Measurements from ENCODE around the gene PITPNM3. TPM values are rescaled to one million over a fixed set of nuclear protein-coding genes. Genes with fewer than 3 reads are reported as not detected.
A peak's percentile ranks its signal among the peaks of the same experiment; 100 is the strongest.

The PITPNM3 gene
- total RNA-seq, 5 donors from 2014 or later (not counting 1 experiment from before 2014, with no cell fraction given) = 0.20 to 0.98 (median 0.61) TPM

DNA sequence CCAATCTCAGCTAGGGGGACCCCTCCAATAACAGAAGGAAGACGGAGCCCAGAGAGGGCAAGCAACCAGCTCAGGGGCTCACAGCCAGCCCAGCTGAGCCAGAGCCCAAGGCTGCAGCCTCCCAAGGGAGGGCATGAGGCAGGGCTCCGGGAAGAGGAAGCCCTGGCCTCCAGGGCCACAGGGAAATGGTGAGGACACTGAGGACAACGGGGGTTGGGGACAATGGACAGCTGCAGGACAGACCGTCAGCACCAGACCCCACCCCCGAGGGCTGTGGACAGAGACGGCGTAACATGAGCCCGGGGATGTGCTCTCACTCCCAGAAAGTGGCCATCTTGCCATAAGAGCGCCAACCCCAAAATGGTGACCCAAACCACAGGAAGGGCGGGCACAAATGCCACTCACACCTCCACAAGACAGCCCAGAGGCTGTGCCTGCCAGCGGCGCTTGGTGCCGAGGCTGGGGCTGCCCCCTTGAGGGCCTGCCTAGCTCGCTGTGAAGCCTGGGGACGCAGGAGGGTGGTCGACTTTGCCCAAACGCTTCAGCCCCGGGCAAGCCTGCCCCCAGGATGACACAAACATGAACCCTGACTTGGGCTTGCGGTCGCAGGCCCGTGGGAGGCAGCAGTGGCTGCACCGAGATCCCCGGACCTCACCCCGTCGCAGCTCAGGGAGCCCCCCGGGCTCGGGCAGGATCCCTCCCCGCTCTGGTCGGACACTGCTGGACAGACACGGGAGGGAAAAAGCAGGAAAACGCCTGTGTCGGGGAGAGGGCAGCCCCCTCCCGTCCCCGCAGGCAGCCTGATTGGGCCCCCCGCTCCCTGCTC is 101.6 kb downstream of the PITPNM3 start:
- peak overlapping the region; percentile 28 for H3K27ac ChIP-seq (ENCODE audit: low read length)
- no peaks in the 10 kb centered on the region for H3K36me3 ChIP-seq (ENCODE audit: control insufficient read depth in 2 of 2, extremely low read depth in 1 of 2, insufficient read depth in 1 of 2, low read length in 1 of 2)
- H3K4me3 ChIP-seq (ENCODE audit: control insufficient read depth in 1 of 2, extremely low read depth in 1 of 2, low read length in 1 of 2) = peak overlapping the region; percentile 10 to 35
- peaks cover 0 to 16% of the 10 kb centered on the region in 2 experiments for H3K4me1 ChIP-seq (ENCODE audit: control insufficient read depth in 1 of 2, extremely low read depth in 1 of 2, insufficient read depth in 2 of 2, low read length in 2 of 2)
- ChIA-PET CTCF (interaction anchor here in 1 of 2 donors (1.0 kb wide), 1 partner anchor 20 kb away, joined by 4 read pairs; the partner anchor contains the start of gene AIPL1), POLR2A (no interaction called here)
- Mint-ChIP-seq H3K27ac (peak overlapping the region; percentile 65 to 79), H3K27me3 (no peaks in the 10 kb centered on the region), H3K4me1 (peaks cover 11 to 24% (median 23%) of the 10 kb centered on the region in 3 donors), H3K36me3 (no peaks in the 10 kb centered on the region), H3K4me3 (peak overlapping the region in 2 of 3 donors; percentile 44 to 68), H3K9me3 (no peaks in the 10 kb centered on the region)
- DNase-seq = peak in 1 of 35 experiments; percentile 9
- H3K27me3 ChIP-seq (replicated peaks in 1 of 2; ENCODE audit: control insufficient read depth in 2 of 2, extremely low read depth in 1 of 2, insufficient read depth in 2 of 2, low read length in 1 of 2) = peaks cover 0 to 18% of the 10 kb centered on the region in 2 experiments
- ATAC-seq (replicated peaks in 1 of 4) = peak in 2 of 4 experiments; percentile 12 to 16
- WGBS (ENCODE audit: insufficient coverage) = 61% methylated on average over 33 of the region's 35 CpGs
- H3K9me3 ChIP-seq = no peaks in the 10 kb centered on the region

DNA sequence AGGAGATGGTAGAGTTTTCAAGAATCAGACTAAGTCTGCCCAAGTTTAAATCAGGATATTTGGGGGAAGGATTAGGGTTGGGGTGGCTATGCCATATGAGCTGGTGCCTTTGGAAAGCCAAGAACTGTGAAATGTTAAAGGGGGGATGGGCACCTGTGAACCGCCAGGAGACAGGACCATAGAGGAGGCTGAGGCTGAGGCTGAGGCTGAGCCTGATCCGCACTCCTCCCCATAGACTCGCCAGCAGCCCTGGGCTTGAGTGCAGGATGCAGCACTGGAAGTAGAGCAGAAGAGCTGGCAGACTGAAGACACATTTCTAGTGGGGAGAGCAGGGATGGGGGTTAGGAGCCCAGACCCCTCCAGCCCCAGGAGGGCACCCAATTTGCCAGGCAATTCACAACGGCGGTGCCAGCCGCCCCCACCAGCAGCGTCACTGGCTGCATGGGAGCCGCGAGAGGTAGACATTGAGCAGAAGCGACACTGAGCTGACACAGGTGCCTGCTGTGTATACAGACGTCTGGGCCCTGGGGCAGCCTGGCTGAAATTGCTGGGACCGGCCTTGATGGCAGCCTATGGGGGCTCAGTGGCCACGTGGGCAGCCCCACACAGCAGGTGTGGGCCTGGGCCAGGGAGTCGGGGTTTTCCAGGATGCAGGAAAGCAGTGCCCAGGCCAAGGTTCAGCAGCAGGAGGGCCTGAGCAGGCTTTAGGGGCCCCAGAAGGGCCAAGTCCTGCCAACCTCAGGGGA is 102.9 kb downstream of the PITPNM3 start:
- peaks cover 0 to 16% of the 10 kb centered on the region in 2 experiments for H3K4me1 ChIP-seq (ENCODE audit: control insufficient read depth in 1 of 2, extremely low read depth in 1 of 2, insufficient read depth in 2 of 2, low read length in 2 of 2)
- peak overlapping the region in 1 of 3 donors; percentile 68 for H3K4me3 Mint-ChIP-seq
- H3K27me3 Mint-ChIP-seq = no peaks in the 10 kb centered on the region
- DNase-seq (no peak), ATAC-seq (replicated peaks in 1 of 4) (no peak)
- ChIA-PET CTCF (interaction anchor here in 1 of 2 donors (1.3 kb wide), 1 partner anchor 11 kb away, joined by 4 read pairs; no protein-coding TSS in a partner anchor), POLR2A (no interaction called here)
- WGBS (ENCODE audit: insufficient coverage) = 83% methylated on average over 10 of the region's 14 CpGs
- H3K9me3 ChIP-seq = no peaks in the 10 kb centered on the region
- H3K27ac ChIP-seq (ENCODE audit: low read length) = no peak overlapping the region
- no peaks in the 10 kb centered on the region for H3K9me3 Mint-ChIP-seq
- H3K36me3 ChIP-seq (ENCODE audit: control insufficient read depth in 2 of 2, extremely low read depth in 1 of 2, insufficient read depth in 1 of 2, low read length in 1 of 2) = no peaks in the 10 kb centered on the region
- peaks cover 11 to 24% (median 23%) of the 10 kb centered on the region in 3 donors for H3K4me1 Mint-ChIP-seq
- H3K27me3 ChIP-seq (replicated peaks in 1 of 2; ENCODE audit: control insufficient read depth in 2 of 2, extremely low read depth in 1 of 2, insufficient read depth in 2 of 2, low read length in 1 of 2) = peaks cover 0 to 18% of the 10 kb centered on the region in 2 experiments
- no peaks in the 10 kb centered on the region for H3K36me3 Mint-ChIP-seq
- no peak overlapping the region for H3K4me3 ChIP-seq (ENCODE audit: control insufficient read depth in 1 of 2, extremely low read depth in 1 of 2, low read length in 1 of 2)
- peak overlapping the region; percentile 72 to 81 for H3K27ac Mint-ChIP-seq

GRCh38 chr17:6452471-6453266 is 103.7 kb downstream of the PITPNM3 start:
- ATAC-seq (replicated peaks in 1 of 4) (no peak), DNase-seq (no peak)
- H3K36me3 Mint-ChIP-seq = no peaks in the 10 kb centered on the region
- H3K27me3 ChIP-seq (replicated peaks in 1 of 2; ENCODE audit: control insufficient read depth in 2 of 2, extremely low read depth in 1 of 2, insufficient read depth in 2 of 2, low read length in 1 of 2) = peaks cover 0 to 18% of the 10 kb centered on the region in 2 experiments
- H3K4me1 ChIP-seq (ENCODE audit: control insufficient read depth in 1 of 2, extremely low read depth in 1 of 2, insufficient read depth in 2 of 2, low read length in 2 of 2) = peaks cover 0 to 16% of the 10 kb centered on the region in 2 experiments
- WGBS (ENCODE audit: insufficient coverage) = 90% methylated on average over 9 of the region's 10 CpGs
- H3K4me3 ChIP-seq (ENCODE audit: control insufficient read depth in 1 of 2, extremely low read depth in 1 of 2, low read length in 1 of 2) = no peak overlapping the region
- no peak overlapping the region for H3K4me3 Mint-ChIP-seq
- no peaks in the 10 kb centered on the region for H3K36me3 ChIP-seq (ENCODE audit: control insufficient read depth in 2 of 2, extremely low read depth in 1 of 2, insufficient read depth in 1 of 2, low read length in 1 of 2)
- H3K9me3 Mint-ChIP-seq = no peaks in the 10 kb centered on the region
- POLR2A ChIA-PET = interaction anchor here in 1 of 2 donors (0.7 kb wide), 1 partner anchor 865 kb away, joined by 3 read pairs; no protein-coding TSS in a partner anchor
- CTCF ChIA-PET = interaction anchor here (0.6 to 1.3 kb wide), 2 partner anchors 10 to 1706 kb away, joined by 4 to 7 read pairs; no protein-coding TSS in a partner anchor
- no peaks in the 10 kb centered on the region for H3K9me3 ChIP-seq
- no peak overlapping the region for H3K27ac ChIP-seq (ENCODE audit: low read length)
- no peaks in the 10 kb centered on the region for H3K27me3 Mint-ChIP-seq
- H3K27ac Mint-ChIP-seq = peak overlapping the region in 1 of 2 donors; percentile 33
- peaks cover 11 to 24% (median 23%) of the 10 kb centered on the region in 3 donors for H3K4me1 Mint-ChIP-seq

GRCh38 chr17:6450926-6451832 is 105.2 kb downstream of the PITPNM3 start:
- peak overlapping the region in 1 of 2 donors; percentile 64 for H3K27ac Mint-ChIP-seq
- ATAC-seq (replicated peaks in 1 of 4) = no peak
- Histone ChIP-seq H3K4me3 (ENCODE audit: control insufficient read depth in 1 of 2, extremely low read depth in 1 of 2, low read length in 1 of 2) (no peak overlapping the region), H3K9me3 (no peaks in the 10 kb centered on the region), H3K27ac (ENCODE audit: low read length) (no peak overlapping the region), H3K36me3 (ENCODE audit: control insufficient read depth in 2 of 2, extremely low read depth in 1 of 2, insufficient read depth in 1 of 2, low read length in 1 of 2) (no peaks in the 10 kb centered on the region), H3K4me1 (ENCODE audit: control insufficient read depth in 1 of 2, extremely low read depth in 1 of 2, insufficient read depth in 2 of 2, low read length in 2 of 2) (peaks cover 0 to 16% of the 10 kb centered on the region in 2 experiments), H3K27me3 (replicated peaks in 1 of 2; ENCODE audit: control insufficient read depth in 2 of 2, extremely low read depth in 1 of 2, insufficient read depth in 2 of 2, low read length in 1 of 2) (peaks cover 0 to 18% of the 10 kb centered on the region in 2 experiments)
- CTCF ChIA-PET = interaction anchor here in 1 of 2 donors (0.6 to 0.7 kb wide), 2 partner anchors 261 to 858 kb away, joined by 4 to 5 read pairs; no protein-coding TSS in a partner anchor
- peaks cover 7 to 15% (median 13%) of the 10 kb centered on the region in 3 donors for H3K4me1 Mint-ChIP-seq
- DNase-seq = no peak
- WGBS (ENCODE audit: insufficient coverage) = 53% methylated on average over 3 of the region's 12 CpGs
- no peaks in the 10 kb centered on the region for H3K9me3 Mint-ChIP-seq
- H3K36me3 Mint-ChIP-seq = no peaks in the 10 kb centered on the region
- no peak overlapping the region for H3K4me3 Mint-ChIP-seq
- H3K27me3 Mint-ChIP-seq = no peaks in the 10 kb centered on the region
- POLR2A ChIA-PET = no interaction called here

- Histone ChIP-seq H3K9me3 (no peaks in the 10 kb centered on the region), H3K27ac (ENCODE audit: low read length) (no peak overlapping the region), H3K4me1 (ENCODE audit: control insufficient read depth in 1 of 2, extremely low read depth in 1 of 2, insufficient read depth in 2 of 2, low read length in 2 of 2) (peaks cover 0 to 7% of the 10 kb centered on the region in 2 experiments), H3K4me3 (ENCODE audit: control insufficient read depth in 1 of 2, extremely low read depth in 1 of 2, low read length in 1 of 2) (no peak overlapping the region), H3K27me3 (replicated peaks in 1 of 2; ENCODE audit: control insufficient read depth in 2 of 2, extremely low read depth in 1 of 2, insufficient read depth in 2 of 2, low read length in 1 of 2) (peaks cover 0 to 7% of the 10 kb centered on the region in 2 experiments), H3K36me3 (ENCODE audit: control insufficient read depth in 2 of 2, extremely low read depth in 1 of 2, insufficient read depth in 1 of 2, low read length in 1 of 2) (no peaks in the 10 kb centered on the region)
- Mint-ChIP-seq H3K9me3 (no peaks in the 10 kb centered on the region), H3K4me3 (no peak overlapping the region), H3K27me3 (no peaks in the 10 kb centered on the region), H3K27ac (no peak overlapping the region), H3K36me3 (no peaks in the 10 kb centered on the region), H3K4me1 (peaks cover 8 to 16% (median 14%) of the 10 kb centered on the region in 3 donors)
- DNase-seq (no peak), ATAC-seq (replicated peaks in 1 of 4) (no peak)
- POLR2A ChIA-PET = no interaction called here
- WGBS (ENCODE audit: insufficient coverage) = 92% methylated on average over 5 of the region's 6 CpGs
- CTCF ChIA-PET = no interaction called here
Observed at GRCh38 chr17:6449307-6449706, 107.0 kb downstream of the PITPNM3 start.

Data from T-cell (primary cell).